ENCODE measurements around the gene NUP50.

The NUP50 gene

GRCh38 chr22:45172881-45173585 lies 9.3 kb downstream of the NUP50 start:
- Histone ChIP-seq H3K9me3 (ENCODE audit: control insufficient read depth, low read length) (no peaks in the 10 kb centered on the region), H3K36me3 (ENCODE audit: control insufficient read depth, insufficient read depth, low read length) (peaks cover 2% of the 10 kb centered on the region), H3K27me3 (ENCODE audit: control insufficient read depth, insufficient read depth, low read length) (no peaks in the 10 kb centered on the region), H3K79me2 (peaks cover 2% of the 10 kb centered on the region), H3K4me3 (ENCODE audit: low read depth, low read length) (no peak overlapping the region), H3K4me1 (peaks cover 11% of the 10 kb centered on the region), H2AFZ (no peak overlapping the region), H3K27ac (no peak overlapping the region), H3K4me2 (ENCODE audit: low read length) (no peak overlapping the region), H3K9ac (no peak overlapping the region)
- TF ChIP-seq, protein P1, sequence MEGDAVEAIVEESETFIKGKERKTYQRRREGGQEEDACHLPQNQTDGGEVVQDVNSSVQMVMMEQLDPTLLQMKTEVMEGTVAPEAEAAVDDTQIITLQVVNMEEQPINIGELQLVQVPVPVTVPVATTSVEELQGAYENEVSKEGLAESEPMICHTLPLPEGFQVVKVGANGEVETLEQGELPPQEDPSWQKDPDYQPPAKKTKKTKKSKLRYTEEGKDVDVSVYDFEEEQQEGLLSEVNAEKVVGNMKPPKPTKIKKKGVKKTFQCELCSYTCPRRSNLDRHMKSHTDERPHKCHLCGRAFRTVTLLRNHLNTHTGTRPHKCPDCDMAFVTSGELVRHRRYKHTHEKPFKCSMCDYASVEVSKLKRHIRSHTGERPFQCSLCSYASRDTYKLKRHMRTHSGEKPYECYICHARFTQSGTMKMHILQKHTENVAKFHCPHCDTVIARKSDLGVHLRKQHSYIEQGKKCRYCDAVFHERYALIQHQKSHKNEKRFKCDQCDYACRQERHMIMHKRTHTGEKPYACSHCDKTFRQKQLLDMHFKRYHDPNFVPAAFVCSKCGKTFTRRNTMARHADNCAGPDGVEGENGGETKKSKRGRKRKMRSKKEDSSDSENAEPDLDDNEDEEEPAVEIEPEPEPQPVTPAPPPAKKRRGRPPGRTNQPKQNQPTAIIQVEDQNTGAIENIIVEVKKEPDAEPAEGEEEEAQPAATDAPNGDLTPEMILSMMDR (IDR thresholded peaks at IDR 0.05) = no peak

DNA sequence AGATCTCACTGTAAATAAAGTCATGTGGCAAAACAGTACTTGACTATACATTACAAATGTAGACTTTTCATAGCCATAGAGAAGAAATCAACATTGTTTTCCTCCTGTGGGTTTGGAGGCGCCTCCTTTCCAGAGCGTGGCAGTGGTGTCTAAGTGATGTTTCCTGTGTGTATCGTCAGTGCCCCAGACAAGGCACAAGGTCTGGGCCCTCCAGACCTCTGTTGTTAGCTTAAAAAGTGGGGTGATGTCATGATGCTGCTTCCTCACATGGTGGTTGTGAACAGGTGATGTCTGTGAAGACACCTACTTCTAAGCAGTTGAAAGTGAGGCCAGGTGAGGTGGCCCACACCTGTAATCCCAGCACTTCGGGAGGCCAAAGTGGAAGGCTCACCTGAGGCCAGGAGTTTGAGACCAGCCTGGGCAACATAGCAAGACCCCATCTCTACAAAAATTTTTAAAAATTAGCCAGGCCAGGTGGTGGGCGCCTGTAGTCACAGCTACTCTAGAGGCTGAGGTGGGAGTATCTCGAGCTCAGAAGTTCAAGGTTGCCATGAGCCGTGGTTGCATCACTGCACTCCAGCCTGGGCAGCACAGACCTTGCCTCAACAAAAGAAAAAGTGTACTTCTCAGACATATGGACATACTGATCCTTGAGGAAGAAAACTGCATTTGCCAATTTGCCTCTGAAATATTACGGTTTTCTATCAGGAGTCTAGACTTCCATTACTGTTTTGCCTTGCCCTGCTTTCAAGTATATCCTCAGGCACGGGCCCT lies 15.7 kb downstream of the NUP50 start:
- Histone ChIP-seq H3K4me2 (ENCODE audit: low read length) (peak overlapping the region; percentile 51), H3K4me3 (ENCODE audit: low read depth, low read length) (no peak overlapping the region), H3K27ac (no peak overlapping the region), H3K27me3 (ENCODE audit: control insufficient read depth, insufficient read depth, low read length) (no peaks in the 10 kb centered on the region), H3K9ac (no peak overlapping the region), H3K4me1 (peaks cover 2% of the 10 kb centered on the region), H3K36me3 (ENCODE audit: control insufficient read depth, insufficient read depth, low read length) (no peaks in the 10 kb centered on the region), H2AFZ (no peak overlapping the region), H3K9me3 (ENCODE audit: control insufficient read depth, low read length) (no peaks in the 10 kb centered on the region), H3K79me2 (no peaks in the 10 kb centered on the region)
- TF ChIP-seq, protein P1 (IDR thresholded peaks at IDR 0.05) = no peak

GRCh38 chr22:45180146-45180679 lies 16.5 kb downstream of the NUP50 start:
- Histone ChIP-seq H3K27ac (no peak overlapping the region), H3K79me2 (no peaks in the 10 kb centered on the region), H2AFZ (no peak overlapping the region), H3K9me3 (ENCODE audit: control insufficient read depth, low read length) (no peaks in the 10 kb centered on the region), H3K4me1 (peaks cover 2% of the 10 kb centered on the region), H3K9ac (no peak overlapping the region), H3K4me2 (ENCODE audit: low read length) (peak overlapping the region; percentile 51), H3K36me3 (ENCODE audit: control insufficient read depth, insufficient read depth, low read length) (no peaks in the 10 kb centered on the region), H3K27me3 (ENCODE audit: control insufficient read depth, insufficient read depth, low read length) (no peaks in the 10 kb centered on the region), H3K4me3 (ENCODE audit: low read depth, low read length) (no peak overlapping the region)
- TF ChIP-seq, protein P1 (IDR thresholded peaks at IDR 0.05) = no peak

DNA sequence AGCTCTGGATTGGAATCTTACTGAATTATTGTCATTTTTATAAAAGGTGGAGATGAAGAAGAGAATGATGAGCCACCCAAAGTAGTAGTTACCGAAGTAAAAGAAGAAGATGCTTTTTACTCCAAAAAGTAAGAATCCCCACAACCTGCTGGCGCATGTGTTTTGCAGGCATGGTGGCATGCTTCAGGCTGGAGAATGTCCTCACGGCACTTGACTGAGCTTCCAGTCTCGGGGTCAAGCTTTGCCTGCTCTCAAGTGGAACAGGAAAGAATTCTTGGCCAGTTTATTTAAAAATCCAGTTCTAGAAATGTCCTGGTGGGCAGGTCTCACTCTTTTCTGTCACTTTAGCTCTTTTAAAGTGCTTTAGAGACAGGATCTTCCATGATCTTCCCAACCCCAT lies 17.5 kb downstream of the NUP50 start:
- Histone ChIP-seq H3K4me1 (peaks cover 2% of the 10 kb centered on the region), H3K79me2 (no peaks in the 10 kb centered on the region), H3K27me3 (ENCODE audit: control insufficient read depth, insufficient read depth, low read length) (no peaks in the 10 kb centered on the region), H3K27ac (no peak overlapping the region), H3K9ac (no peak overlapping the region), H3K36me3 (ENCODE audit: control insufficient read depth, insufficient read depth, low read length) (no peaks in the 10 kb centered on the region), H3K4me2 (ENCODE audit: low read length) (no peak overlapping the region), H3K9me3 (ENCODE audit: control insufficient read depth, low read length) (no peaks in the 10 kb centered on the region), H2AFZ (no peak overlapping the region), H3K4me3 (ENCODE audit: low read depth, low read length) (no peak overlapping the region)
- TF ChIP-seq, protein P1 (IDR thresholded peaks at IDR 0.05) = no peak

Data from parathyroid adenoma (tissue), 2 donors.